H1 (cell line): Measurements from ENCODE around the gene HERC3. TPM values are rescaled to one million over a fixed set of nuclear protein-coding genes. Genes with fewer than 3 reads are reported as not detected.

ENCODE experiments used
- EGR1 ChIP-seq: IDR thresholded peaks from 2 replicates; pipeline ENCODE4 v1.6.1; 2011; ENCODE audit warnings: low read depth, low read length, borderline replicate concordance
- GABPA ChIP-seq: IDR thresholded peaks from 2 replicates; pipeline ENCODE4 v1.6.1; 2011; ENCODE audit warnings: mild to moderate bottlenecking, low read length, moderate library complexity, borderline replicate concordance; ENCODE audit not compliant: insufficient read depth
- JUND ChIP-seq: IDR thresholded peaks from 2 replicates; pipeline ENCODE4 v1.6.1; 2011; ENCODE audit warnings: mild to moderate bottlenecking, improper control_type of control experiment, low read length
- POLR2A ChIP-seq, 2 experiments: IDR thresholded peaks; 1 replicate in 1 of 2; 2 replicates in 1 of 2; pipeline ENCODE4 v1.6.1; 2011; ENCODE audit warnings: low read depth in 2 of 2, low read length in 2 of 2, mild to moderate bottlenecking in 2 of 2; ENCODE audit errors: control extremely low read depth in 1 of 2
- POLR2AphosphoS5 ChIP-seq: IDR thresholded peaks from 2 replicates; pipeline ENCODE4 v1.6.1; 2011; ENCODE audit warnings: low read depth, low read length
- SP4 ChIP-seq: IDR thresholded peaks from 2 replicates; pipeline ENCODE4 v1.6.1; 2012; ENCODE audit warnings: low read length, inconsistent platforms
- YY1 ChIP-seq: IDR thresholded peaks from 2 replicates; pipeline ENCODE4 v1.6.1; 2011; ENCODE audit warnings: low read depth, mild to moderate bottlenecking, low read length
- polyA plus RNA-seq, 7 experiments: library from polyadenylated mRNA; depleted of rRNA in 3 of 7; stranded (reverse) in 5 of 7; unstranded in 2 of 7; fragments of >200 nt in 5 of 7; fragments of 200-250 nt in 2 of 7; gene quantifications; 1 replicate in 5 of 7; 2 replicates in 1 of 7; 4 replicates in 1 of 7; pipeline versions ENCODE4 v1.2.1 to v1.2.3, GENCODE V29; 2011 to 2013; ENCODE audit warnings: missing spikeins in 2 of 7, mixed read lengths in 2 of 7
- total RNA-seq: library from RNA; stranded (reverse); fragmentation: NEBNext Ultra II Directional; extraction: Animal tissue kit (Norgen Biotek cat#: 25700); gene quantifications from 2 replicates; pipeline ENCODE4 v1.2.1, GENCODE V29; 2021
- TF ChIP-seq, protein P1 (sequence below), 3 experiments: IDR thresholded peaks; 1 replicate in 2 of 3; 2 replicates in 1 of 3; pipeline versions ENCODE4 v1.5.1 to v1.6.1; 2011; ENCODE audit warnings: low read length in 3 of 3, mild to moderate bottlenecking in 3 of 3, inconsistent platforms in 2 of 3, low read depth in 1 of 3, moderate library complexity in 1 of 3; ENCODE audit not compliant: insufficient read depth in 1 of 3; ENCODE audit errors: control extremely low read depth in 1 of 3
- TF ChIP-seq, protein P2 (sequence below): IDR thresholded peaks from 2 replicates; pipeline ENCODE4 v1.6.1; 2012; ENCODE audit warnings: inconsistent platforms

HERC3 gene
- total and polyA plus RNA-seq, 2 of the 8 experiments (the other 6 are each of a cell fraction or from before 2014, with no cell fraction given): 1.4 to 5.7 TPM

DNA sequence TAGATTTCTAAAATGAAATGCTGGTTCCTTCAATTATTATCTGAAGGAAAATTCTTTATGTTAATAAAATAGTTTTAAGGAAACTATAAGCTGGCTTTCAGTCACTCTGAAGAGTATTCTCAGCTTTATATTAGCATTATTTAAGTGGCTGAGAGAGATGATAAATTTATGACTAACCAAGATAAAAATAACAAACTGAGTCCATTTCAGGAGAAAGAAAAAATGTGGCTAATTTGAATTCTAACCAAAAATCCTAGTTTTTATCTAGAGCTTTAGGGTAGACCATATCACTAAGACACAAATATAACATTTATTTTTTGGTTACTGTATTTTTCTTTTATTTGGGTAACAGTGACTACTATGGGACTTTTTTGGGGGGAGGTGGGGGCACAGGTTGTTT is 164.8 kb downstream of the HERC3 start (continued):
- TF ChIP-seq, protein P1, sequence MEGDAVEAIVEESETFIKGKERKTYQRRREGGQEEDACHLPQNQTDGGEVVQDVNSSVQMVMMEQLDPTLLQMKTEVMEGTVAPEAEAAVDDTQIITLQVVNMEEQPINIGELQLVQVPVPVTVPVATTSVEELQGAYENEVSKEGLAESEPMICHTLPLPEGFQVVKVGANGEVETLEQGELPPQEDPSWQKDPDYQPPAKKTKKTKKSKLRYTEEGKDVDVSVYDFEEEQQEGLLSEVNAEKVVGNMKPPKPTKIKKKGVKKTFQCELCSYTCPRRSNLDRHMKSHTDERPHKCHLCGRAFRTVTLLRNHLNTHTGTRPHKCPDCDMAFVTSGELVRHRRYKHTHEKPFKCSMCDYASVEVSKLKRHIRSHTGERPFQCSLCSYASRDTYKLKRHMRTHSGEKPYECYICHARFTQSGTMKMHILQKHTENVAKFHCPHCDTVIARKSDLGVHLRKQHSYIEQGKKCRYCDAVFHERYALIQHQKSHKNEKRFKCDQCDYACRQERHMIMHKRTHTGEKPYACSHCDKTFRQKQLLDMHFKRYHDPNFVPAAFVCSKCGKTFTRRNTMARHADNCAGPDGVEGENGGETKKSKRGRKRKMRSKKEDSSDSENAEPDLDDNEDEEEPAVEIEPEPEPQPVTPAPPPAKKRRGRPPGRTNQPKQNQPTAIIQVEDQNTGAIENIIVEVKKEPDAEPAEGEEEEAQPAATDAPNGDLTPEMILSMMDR (IDR thresholded peaks at IDR 0.05; ENCODE audit: control extremely low read depth in 1 of 3, insufficient read depth in 1 of 3, low read depth in 1 of 3, low read length in 3 of 3): no peak
- no peak for TF ChIP-seq POLR2A (IDR thresholded peaks at IDR 0.05; ENCODE audit: control extremely low read depth in 1 of 2, low read depth in 2 of 2, low read length in 2 of 2)
- no peak for TF ChIP-seq SP4
- no peak for TF ChIP-seq POLR2AphosphoS5
- TF ChIP-seq YY1: no peak
- no peak for TF ChIP-seq EGR1
- TF ChIP-seq, protein P2, sequence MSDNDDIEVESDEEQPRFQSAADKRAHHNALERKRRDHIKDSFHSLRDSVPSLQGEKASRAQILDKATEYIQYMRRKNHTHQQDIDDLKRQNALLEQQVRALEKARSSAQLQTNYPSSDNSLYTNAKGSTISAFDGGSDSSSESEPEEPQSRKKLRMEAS: no peak
- TF ChIP-seq GABPA: no peak
- no peak for TF ChIP-seq JUND
